COLO668 (cell line): ENCODE results near the gene DCTN1.
A peak's percentile ranks its signal among the peaks of the same experiment; 100 is the strongest.
"Not testable (repeated sequence)": the region's sequence is repeated elsewhere in the genome, so short reads cannot be mapped to it uniquely, and the experiment has no call there.

Source experiments
- DNase-seq: peaks from one replicate; lab custom pipeline; 2025; ENCODE audit not compliant: unreplicated experiment; lab: John Stamatoyannopoulos, UW

Gene DCTN1

DNA sequence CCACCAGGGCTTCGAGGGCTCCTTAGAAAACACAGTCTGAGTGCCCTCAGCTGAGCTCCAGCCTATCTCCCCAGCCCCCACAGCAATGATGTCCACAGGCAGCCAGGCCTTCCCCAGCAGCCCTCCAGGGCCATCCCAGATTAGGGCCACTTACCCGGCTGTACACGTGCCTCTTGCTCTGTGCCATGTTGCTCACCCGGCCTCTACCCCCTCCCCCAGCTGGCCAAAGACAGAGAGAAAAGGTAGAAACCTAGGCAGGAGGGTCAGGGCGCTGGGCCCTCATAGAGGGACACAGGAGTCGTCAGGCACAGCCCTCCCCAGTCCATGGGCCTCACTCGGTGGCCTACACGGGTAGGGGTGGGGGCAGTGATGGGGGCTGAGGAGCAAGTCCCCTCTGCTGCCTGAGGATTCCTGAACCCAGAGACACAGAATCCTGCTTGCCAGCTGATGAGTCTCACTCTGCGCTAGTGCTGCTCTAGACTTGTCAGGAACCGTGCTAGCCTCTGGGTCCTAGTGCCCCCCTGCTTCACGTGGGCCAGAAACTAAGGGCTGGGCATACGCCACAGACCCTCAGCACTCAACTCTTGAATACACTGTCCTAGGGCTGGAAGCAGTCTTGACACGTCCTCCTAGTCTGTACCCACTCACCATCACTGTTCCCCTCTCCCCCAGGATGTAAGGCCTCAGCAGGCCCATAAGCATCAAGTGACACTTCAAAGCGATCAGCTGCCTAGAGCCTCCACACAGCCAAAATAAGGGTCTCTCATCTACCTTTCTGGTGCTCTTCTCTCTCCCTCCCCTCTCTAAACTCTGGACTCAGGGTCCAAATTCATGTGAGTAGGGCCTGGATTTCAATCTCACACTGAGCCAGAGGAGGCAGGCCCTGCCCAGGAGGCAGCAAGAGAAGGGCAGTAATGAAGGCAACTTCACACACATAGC is at the start of gene DCTN1:
Gene DCTN1 (minus strand): TSS at position 461 of the 939 bp plus-strand sequence. CDS start 274 bp downstream, at position 187.
- DNase-seq = peak; percentile 19

DNA sequence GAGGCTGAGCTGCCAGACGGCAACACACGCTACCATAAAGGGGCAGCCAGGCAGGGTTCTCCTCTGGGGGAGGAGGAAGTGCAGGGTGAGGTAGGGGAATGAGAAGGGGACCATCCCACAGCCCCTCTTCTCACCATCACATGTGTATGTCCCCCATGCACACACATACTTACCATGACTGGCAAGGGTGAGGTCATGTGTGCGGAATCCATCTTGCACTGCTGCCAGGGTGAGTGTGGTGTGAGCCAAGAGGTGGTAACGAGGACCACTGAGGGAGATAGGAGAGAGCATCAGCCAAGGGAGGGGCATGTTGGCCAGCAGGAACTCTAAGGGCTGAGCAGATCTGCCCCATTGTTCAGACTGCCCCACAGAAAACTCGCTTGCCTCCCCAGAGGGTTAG is 48.6 kb upstream of the DCTN1 start:
- no peak for DNase-seq

DNA sequence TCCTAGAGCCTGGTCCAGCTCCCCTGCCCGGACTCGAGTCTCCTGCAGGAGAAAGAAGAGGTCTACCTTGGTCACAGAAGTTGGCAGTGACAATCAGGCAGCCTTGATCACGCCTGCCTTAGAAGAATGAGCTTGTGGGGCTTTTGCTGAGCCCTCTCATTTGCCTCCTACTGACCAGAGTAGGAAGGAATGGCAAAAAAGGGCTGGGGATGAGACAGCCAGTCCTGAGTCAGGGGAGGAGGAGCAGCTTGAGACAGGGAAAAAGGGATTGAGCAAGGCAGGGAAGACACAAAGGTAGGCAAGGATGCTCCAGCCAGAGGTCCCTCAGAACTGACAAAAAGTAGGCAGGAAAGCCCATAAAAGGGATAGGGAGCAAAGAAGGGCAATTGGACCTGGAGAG is 47.4 kb upstream of the DCTN1 start:
- DNase-seq = no peak

DNA sequence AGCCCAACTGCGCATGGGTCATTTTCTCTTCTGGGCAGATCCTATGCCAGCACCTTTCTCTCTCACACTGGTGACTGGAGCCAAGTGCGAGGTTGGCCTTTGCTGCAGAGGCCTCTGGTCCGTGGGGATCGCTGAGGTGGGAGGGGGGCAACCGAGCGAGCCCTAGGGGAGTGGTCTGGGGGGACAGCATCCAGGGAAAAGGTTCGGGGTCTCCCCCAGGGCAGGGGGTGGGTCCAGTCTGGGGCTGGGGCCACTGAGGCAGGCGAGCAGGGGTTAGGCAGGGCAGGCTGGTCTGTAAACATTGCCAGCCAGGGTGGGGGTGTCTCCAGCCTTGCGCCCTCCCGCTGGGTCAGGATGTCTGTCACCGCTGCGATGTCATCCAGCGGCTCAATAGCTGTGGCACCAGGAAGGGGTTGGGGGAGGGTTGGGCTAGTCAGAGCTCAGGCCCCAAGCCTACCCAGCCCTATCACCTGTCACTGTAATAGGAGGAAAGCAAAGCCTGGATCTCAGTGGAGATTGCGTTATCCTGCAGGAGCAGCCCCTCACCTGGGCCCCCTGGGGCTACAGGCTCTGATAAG is 46.2 kb upstream of the DCTN1 start:
- no peak for DNase-seq

DNA sequence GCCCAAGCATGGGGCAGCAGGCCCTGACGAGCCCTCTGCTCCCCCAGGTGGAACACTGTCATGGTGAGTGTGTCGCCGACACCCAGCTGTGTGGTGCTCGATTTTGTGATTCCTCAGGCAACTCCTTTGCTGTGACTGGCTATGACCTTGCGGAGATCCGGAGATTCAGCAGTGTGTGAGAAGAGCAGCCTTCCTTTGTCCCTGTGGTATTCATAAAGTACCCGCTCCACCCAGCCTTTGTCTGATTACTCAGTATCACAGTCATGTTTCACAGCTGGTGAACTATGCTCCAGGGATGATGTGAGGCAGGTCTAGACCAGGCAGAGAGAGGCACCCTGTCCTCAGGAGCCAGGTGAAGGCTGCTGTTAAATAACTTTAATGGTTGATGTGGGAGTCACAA is 45.4 kb upstream of the DCTN1 start:
- no peak for DNase-seq

DNA sequence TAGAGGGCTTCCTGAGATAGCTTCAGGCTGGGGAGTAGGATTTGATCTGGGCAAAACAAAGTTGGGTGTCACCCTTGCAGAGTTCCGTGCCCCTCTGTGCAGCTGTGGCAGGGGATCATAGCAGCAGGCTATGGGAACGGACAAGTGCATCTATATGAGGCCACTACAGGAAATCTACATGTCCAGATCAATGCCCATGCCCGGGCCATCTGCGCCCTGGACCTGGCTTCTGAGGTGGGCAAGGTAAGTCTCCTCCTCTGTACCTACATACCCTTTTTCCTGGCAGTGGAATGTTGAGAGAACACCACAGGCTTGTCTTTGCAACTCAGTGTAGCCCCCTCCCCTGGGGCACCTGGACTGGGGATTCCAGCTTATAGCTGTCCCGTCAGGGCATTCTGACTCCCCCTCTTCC is 44.9 kb upstream of the DCTN1 start:
- DNase-seq = no peak

DNA sequence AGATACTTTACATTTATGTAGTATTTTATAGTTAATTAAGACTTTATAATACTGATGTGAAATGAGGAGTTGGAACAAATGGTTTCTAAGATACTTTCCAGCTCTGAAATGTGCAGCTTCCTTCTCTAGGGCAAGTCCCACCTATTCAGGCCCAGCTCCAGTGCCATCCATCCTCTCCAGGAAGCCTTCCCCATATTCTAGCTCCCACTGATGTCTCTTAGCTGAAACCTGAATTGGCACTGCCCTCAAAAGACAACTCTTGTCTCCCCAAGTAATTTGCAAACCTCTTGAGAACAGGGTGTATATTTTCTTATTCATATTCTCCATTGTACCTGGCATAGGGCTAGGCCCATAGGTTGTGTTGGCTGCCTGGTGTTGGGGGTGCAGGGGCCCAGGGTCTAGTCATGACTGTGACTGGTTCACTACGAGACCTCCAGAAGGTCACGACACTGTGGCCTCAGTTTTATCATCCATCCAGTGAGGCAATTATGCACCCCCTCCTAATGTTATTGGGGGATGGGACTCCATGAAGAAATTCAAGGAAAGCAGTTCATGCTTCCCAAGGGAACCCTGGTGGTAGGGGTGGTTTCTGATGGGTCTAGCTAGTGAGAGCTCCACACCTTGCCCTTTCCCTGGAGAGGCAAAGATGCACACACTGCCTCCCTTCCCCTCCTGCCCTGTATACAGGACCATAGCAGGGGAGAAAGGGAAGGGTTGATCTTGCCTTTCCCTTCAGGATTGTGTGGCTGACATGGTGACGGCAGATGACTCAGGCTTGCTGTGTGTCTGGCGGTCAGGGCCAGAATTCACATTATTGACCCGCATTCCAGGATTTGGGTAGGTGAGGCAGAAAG is 44.3 kb upstream of the DCTN1 start:
- no peak for DNase-seq

DNA sequence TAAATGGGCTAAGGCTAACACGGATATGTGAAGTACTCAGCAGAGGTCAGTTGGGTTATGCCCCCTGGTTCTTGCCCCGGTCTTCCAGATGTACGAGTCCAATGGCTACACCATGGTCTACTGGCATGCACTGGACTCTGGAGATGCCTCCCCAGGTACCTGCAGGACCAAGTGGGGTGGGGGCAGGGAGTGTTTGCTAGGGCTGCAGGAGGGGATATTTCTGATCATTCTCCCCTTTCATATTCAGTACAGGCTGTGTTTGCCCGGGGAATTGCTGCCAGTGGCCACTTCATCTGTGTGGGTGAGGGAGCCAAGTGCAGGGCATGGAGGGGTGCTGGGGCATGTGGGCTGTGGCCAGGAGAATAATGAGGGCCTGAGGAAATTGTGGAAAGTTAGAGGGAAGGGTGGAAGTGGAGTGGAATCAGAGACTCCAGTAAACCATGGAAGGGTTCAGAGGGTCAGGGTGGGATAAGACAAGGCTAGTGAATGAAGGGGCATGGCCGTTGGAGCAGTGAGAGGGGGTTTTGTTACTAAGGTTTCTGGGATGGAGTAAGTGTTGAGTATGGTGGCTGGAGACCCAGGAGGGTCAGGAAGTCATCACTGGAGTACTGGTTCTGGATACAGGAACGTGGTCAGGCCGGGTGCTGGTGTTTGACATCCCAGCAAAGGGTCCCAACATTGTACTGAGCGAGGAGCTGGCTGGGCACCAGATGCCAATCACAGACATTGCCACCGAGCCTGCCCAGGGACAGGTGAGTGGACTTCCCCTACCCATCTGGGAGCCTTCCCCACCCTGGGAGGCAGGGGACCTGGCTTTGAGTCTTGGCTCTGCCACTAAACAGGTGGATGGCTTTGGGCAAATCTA is 43.4 kb upstream of the DCTN1 start:
- no peak for DNase-seq

DNA sequence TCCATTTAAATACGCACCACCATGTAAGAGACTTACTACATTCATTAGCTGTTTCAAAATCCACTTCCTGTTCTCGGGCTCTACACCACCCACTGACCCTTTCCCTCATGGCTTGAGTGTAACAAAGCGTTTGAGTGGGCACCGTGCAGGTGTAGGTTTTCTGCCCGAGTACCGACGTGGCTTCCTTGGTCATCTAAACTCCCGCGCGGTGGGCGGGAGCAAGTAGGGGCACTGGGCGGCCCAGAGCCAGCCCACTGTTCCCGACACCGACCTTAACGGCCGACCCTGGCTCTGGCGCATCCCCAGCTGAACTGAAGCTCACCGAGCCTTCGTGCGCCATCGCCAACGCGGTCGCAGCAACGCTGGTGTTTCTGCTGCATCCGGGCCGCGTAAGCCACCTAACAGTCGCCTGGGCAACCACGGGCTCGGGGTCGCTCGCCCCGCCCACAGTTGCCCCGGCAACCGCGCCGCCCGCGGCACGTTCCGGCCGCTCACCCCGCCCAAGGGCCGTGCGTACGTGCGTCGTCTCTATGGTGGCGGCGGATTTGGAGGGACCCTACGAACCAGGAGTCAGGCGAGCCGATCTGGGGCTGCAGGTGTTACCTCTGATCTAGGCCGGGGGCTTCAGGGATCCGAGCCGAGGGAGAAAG is 41.2 kb upstream of the DCTN1 start, which contains the start of the genes C2orf81 and WDR54:
Gene C2orf81 (minus strand): TSS at position 399 of the 650 bp plus-strand sequence. CDS start 59 bp downstream, at position 340.
Gene WDR54 (plus strand): TSS at position 510 of the 650 bp plus-strand sequence. CDS start 424 bp downstream, outside the sequence.
- DNase-seq = peak; percentile 97

DNA sequence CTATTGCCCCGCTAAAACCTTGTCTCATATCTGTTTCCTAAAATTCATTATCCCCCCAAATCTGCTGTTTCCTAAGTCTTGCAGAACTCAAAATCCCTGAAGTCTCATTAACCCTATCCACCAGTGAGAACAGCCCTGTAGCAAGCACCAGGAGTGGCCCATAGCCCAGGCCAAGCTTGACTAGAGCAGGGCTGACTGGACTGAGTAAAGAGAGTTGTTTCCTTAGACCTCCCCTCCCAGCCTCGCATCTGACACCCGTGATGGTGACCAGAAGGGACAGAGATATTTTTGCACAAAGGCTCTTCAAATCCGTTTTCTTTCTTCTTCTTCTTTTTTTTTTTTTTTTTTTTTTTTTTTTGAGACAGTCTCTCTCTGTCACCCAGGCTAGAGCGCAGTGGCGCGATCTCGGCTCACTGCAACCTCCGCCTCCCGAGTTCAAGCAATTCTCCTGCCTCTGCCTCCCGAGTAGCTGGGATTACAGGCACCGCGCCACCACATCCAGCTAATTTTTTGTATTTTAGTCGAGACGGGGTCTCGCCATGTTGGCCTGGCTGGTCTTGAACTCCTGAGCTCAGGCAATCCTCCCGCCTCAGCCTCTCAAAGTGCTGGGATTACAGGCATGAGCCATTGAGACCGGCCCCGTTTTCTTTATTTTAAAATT is 40.5 kb upstream of the DCTN1 start:
- DNase-seq = not testable (repeated sequence)

DNA sequence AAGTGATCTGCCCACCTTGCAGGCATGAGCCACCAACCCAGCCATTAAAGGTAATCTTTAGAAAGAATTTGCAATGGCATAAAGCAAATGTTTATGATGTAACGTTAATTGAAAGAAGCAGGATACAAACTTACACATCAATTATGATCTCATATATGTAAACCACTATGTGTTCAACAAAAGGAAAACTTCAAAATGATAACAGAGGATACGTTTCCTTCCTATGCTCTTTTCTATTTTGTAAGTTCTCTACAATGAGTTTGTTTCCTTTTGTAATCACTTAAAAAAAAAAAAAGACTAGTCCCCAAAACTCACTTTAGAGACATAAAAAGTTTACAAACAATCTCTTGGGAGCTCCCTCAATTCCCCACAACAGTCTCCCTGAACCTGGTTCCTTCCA is 39.9 kb upstream of the DCTN1 start:
- DNase-seq = no peak

DNA sequence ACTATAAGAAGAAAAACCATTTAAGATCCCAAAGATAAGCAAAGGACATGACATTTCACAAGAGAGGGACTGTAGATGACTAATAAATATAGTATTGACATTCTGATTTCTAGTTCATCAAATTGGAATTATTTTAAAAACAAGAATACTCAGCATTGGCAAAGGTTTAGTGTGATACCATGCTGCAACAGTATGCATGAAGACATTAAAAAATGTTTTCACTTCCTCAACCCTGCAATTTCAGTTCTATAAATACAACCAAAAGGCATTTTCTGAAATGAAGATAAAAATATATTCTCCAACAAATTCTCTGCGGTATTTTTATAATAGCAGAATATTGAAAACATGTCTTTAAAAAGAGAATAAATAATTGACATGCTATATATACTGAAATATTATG is 39.2 kb upstream of the DCTN1 start:
- DNase-seq = no peak

DNA sequence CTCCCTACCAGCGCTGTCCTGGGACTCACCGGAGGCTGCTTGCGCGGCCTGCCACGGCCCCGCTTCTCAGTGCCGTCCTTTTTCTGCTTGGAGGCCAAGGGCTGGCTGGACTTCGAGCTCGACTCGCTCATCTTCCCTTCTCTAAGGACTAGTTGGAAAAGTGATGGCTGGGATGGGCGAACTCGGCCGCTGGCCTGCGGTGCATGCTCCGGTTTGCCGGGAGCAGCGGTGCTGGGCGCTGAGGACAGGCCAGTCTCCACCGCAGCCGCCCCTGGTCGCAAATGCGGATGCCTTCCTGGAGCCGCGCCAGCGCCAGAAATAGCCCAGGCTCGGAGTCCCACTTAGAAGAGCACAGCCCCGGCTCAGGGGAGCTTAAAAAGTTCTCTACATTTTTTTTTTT is 38.2 kb upstream of the DCTN1 start:
- no peak for DNase-seq

DNA sequence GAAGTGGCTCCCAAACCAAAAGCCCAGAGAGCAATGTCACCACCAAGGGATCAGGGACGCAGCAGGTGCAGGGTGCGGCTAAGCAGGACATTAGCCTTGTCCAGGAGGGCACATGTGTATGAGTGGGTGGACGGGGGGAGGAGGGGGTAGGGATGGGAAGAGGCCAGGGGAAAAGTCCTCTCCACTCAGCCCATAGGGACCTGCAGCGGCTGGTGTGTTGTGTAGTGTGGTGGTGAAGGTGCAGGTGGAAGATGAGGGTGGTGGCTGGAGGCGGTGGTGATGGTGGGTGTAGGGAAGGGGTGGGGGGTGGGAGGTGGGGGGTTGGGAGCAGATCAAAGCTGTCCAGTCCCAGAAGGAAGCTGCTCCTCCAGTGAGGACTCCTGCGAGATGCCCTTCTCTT is 37.7 kb upstream of the DCTN1 start:
- no peak for DNase-seq

DNA sequence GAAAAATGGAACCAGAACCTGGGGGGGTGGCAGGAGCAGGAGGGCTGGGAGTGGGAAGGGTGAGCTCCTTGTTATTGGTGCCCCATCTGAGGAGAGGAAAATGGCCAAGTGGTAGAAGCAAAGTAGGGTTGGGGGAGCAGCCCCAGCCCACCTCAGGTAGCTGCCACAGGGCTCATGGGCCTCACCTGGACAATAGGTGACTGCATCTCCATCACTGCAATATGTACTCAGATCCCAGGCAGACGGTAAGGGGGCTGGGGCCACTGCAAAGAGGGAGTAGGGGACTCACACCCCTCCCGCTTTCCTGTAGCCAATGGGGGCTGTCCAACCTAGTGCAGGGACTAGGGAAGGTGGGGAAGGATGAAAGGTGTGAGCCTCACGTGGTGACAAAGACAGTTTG is 37.1 kb upstream of the DCTN1 start:
- DNase-seq = no peak

DNA sequence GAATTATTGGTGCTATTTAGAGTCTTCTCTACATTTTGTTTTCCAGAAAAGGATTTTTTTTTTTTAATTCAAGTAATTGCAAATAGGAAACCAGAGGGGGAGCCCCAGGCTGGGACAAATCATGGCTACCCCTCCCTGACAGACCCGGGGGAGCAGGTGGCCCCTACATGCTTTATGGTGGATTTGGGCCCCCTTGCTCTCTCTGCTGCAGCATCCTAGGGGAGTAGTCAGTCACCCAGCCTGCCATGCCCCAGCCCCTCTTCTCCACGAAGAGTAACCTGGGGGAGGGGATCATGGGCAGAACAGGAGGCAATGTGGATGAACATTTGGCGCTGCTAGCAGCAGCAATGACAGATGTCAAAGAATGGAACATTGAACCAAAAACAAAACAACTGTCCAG is 36.7 kb upstream of the DCTN1 start:
- DNase-seq = no peak

DNA sequence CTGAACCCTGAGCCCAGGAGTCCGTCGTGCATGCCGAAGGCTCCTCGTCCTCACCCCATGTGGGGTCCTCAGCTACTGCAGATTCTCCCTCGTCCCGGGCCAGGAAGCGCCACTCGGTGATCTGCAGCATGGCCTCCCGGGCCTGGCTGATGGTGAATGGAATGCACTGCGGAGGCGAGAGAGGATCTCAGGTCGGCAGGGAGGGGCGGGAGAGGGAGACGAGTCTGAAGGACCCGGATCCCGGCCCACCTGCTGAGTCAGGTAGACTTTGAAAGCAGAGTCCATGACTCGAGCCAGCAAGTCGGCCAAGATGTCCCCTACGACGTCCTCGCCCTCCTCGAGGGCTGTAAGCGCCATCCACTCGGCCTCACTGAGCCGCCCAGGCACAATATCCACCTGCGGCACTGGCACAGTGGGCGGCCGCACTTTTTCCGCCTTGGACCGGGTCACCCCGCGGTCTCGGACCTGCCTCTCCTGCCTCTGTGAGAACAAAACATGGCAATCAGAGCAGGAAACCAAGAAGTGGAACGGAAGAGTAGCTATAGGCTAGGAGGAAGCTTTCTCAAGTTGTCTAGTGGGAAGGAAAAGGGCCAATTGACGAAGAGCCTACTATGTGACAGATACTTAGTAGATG is 35.8 kb upstream of the DCTN1 start:
- DNase-seq = peak; percentile 18

DNA sequence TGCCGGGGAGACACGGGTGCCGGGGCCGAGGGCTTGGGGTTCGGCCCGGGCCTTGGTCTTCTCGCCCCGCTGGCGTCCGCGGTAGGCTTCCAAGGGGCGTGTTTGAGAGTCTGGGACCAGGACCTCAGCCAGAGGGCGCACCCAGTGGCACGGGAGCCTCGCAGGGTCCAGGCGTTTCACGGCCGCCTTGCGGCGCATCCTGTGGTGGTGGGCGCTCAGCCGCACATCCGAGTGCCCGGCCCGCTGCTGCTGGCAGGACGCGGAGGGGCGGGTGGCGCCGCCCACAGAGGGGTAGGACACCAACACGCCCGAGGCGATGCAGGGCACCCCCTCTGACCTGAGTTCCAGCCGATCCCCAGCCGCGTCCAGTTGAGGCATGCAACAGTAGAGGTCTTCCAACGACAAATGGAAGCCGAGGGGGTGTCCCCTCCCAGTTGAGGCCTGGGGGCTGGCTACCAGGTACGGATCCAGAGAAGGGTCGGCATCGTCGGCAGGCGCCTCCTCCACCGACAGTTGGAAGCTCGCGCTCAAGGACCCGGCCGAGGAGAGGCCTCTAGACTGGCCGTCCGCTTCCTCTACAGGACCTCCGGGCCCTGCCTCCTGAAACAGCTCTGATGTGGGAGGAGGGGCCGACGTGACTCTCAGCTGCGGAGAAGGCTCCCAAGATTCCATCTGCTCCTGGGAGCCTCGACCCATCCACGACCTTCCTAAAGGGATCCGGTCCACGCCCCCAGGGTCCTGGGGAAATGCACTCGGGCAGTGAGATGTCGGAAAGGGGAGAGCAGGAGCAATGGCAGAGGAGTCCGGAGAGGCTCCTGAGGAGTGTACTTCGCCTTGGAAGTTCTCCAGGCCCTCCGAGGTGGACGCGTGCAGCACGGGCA is 35.0 kb upstream of the DCTN1 start:
- DNase-seq = peak; percentile 53
